Left cardiac atrium (tissue), 4 donors: ENCODE data around the gene HYI. TPM values are rescaled to one million over a fixed set of nuclear protein-coding genes. Genes with fewer than 3 reads are reported as not detected.
"Not testable (repeated sequence)": the region's sequence is repeated elsewhere in the genome, so short reads cannot be mapped to it uniquely, and the experiment has no call there.

Experiments
- ATAC-seq, 2 donors: fragments of 200-7000 bp; cut with Tn5 transposase; one replicate each; pipeline ENCODE4 v1.9.1; 2020; ENCODE audit warnings: mild to moderate bottlenecking in 2 of 2, moderate library complexity in 2 of 2
- DNase-seq: peaks from one replicate; pipeline ENCODE4 v3.0.0-alpha.2; 2020
- intact Hi-C, 2 donors: fragments of 100-400 bp; cut with DNase I; formaldehyde crosslinking; loops; one replicate each; pipeline versions ENCODE4 v1.14.1 to v1.15.1; 2022 to 2023
- long read RNA-seq: library from polyadenylated mRNA; unstranded; transcript quantifications from one replicate; pipeline ENCODE4 v2.0.0, GENCODE V29; 2021
- total RNA-seq, 2 donors: library from RNA; stranded (reverse); fragmentation: NEBNext Ultra II Directional; extraction: Animal tissue kit (Norgen Biotek cat#: 25700); gene quantifications; one replicate each; pipeline ENCODE4 v1.2.1, GENCODE V29; 2021
- donor health status: DM: no; HTN: yes; CAD: no.
- donor health status: DM: no; HTN: yes; CAD: no; lungs with severe emphysema.
- donor health status: DM: yes; HTN: yes; CAD: no.
- donor health status: Dilated cardiomyopathy.

Gene HYI
- 10 to 100 TPM; 24.8 to 29.3 TPM for total RNA-seq
- long read RNA-seq, partial matches to known transcripts, result 0 of 11 reads
- long read RNA-seq, other reads (novel, unspliced or antisense), result 5 of 11 reads

- intact Hi-C loops, result no loop called here
- ATAC-seq (peak; percentile 79 to 81), DNase-seq (peak; percentile 87)
These were observed at the start of gene HYI for GRCh38 chr1:43453442-43454269. Gene HYI (minus strand): TSS chr1:43453931. CDS start chr1:43453793, 138 bp downstream.

- ATAC-seq, DNase-seq, intact Hi-C loops: not testable (repeated sequence)
These were observed 48.1 kb upstream of the HYI start for GRCh38 chr1:43501806-43502205.

GRCh38 chr1:43499898-43500297, 46.2 kb upstream of the HYI start:
- no peak for ATAC-seq

GRCh38 chr1:43495204-43495603, 41.5 kb upstream of the HYI start:
- intact Hi-C loops, result no loop called here
- DNase-seq (no peak), ATAC-seq (no peak)

More at GRCh38 chr1:43499898-43500297, 46.2 kb upstream of the HYI start:
- intact Hi-C loops, result no loop called here
- DNase-seq, result no peak

GRCh38 chr1:43493661-43494450, 40.1 kb upstream of the HYI start:
- intact Hi-C loops, result no loop called here
- no peak for ATAC-seq
- no peak for DNase-seq

GRCh38 chr1:43492826-43493225, 39.1 kb upstream of the HYI start:
- ATAC-seq (no peak), DNase-seq (no peak)
- intact Hi-C loops, result no loop called here

GRCh38 chr1:43491061-43491460, 37.3 kb upstream of the HYI start:
- DNase-seq (no peak), ATAC-seq (no peak)
- intact Hi-C loops, result no loop called here

- ATAC-seq (no peak), DNase-seq (no peak)
- intact Hi-C loops, result no loop called here
These were observed 34.4 kb upstream of the HYI start for GRCh38 chr1:43488165-43488564.

GRCh38 chr1:43484367-43484766, 30.6 kb upstream of the HYI start:
- DNase-seq (no peak), ATAC-seq (no peak)
- intact Hi-C loops, result no loop called here

- ATAC-seq (no peak), DNase-seq (no peak)
- intact Hi-C loops, result no loop called here
These were observed 28.5 kb upstream of the HYI start for GRCh38 chr1:43482215-43482614.

- intact Hi-C loops, result no loop called here
- DNase-seq, result no peak
- no peak for ATAC-seq
These were observed 27.8 kb upstream of the HYI start for GRCh38 chr1:43481491-43481890.

- no peak for DNase-seq
- intact Hi-C loops, result no loop called here
- ATAC-seq, result no peak
These were observed 25.7 kb upstream of the HYI start for GRCh38 chr1:43479414-43479813.

GRCh38 chr1:43477716-43478115, 24.0 kb upstream of the HYI start:
- DNase-seq, result no peak
- no peak for ATAC-seq

GRCh38 chr1:43475611-43476401, 22.1 kb upstream of the HYI start:
- peak; percentile 50 to 73 for ATAC-seq
- intact Hi-C loops, DNase-seq: not testable (repeated sequence)

More at GRCh38 chr1:43477716-43478115, 24.0 kb upstream of the HYI start:
- intact Hi-C loops, result no loop called here

- ATAC-seq (no peak), DNase-seq (no peak)
- intact Hi-C loops, result no loop called here
These were observed 19.7 kb upstream of the HYI start for GRCh38 chr1:43473463-43473862.

GRCh38 chr1:43472463-43473151, 18.9 kb upstream of the HYI start:
- DNase-seq, intact Hi-C loops: not testable (repeated sequence)
- ATAC-seq, result peak; percentile 36 to 84

GRCh38 chr1:43472087-43472462, 18.3 kb upstream of the HYI start:
- ATAC-seq, result no peak
- no peak for DNase-seq
- intact Hi-C loops, result no loop called here

GRCh38 chr1:43469932-43470331, 16.2 kb upstream of the HYI start:
- DNase-seq, result no peak
- intact Hi-C loops, result no loop called here
- peak in 1 of 2 donors; percentile 36 for ATAC-seq

- ATAC-seq (no peak), DNase-seq (no peak)
- intact Hi-C loops, result no loop called here
These were observed 14.7 kb upstream of the HYI start for GRCh38 chr1:43468414-43468813.
